Adrenal gland (tissue), 5 donors: ENCODE measurements around the gene CTU2.

ENCODE experiments used
- CTCF ChIP-seq, 6 experiments: fragments of 450-650 bp in 4 of 6; fragments of 200-600 bp in 2 of 6; sonication (generic) in 1 of 6; IDR thresholded peaks; 1 replicate in 5 of 6; 2 replicates in 1 of 6; pipeline versions ENCODE4 v1.5.1 to v1.8.0; 2016 to 2021; ENCODE audit warnings: antibody characterized with exemption in 6 of 6, mild to moderate bottlenecking in 2 of 6, moderate library complexity in 1 of 6
- POLR2A ChIP-seq, 2 donors: fragments of 450-650 bp; IDR thresholded peaks; one replicate each; pipeline ENCODE4 v1.6.1; 2017; ENCODE audit warnings: antibody characterized with exemption in 2 of 2, mild to moderate bottlenecking in 2 of 2, moderate library complexity in 1 of 2
- donor health status: DM: no; HTN: no; CAD: no.

DNA sequence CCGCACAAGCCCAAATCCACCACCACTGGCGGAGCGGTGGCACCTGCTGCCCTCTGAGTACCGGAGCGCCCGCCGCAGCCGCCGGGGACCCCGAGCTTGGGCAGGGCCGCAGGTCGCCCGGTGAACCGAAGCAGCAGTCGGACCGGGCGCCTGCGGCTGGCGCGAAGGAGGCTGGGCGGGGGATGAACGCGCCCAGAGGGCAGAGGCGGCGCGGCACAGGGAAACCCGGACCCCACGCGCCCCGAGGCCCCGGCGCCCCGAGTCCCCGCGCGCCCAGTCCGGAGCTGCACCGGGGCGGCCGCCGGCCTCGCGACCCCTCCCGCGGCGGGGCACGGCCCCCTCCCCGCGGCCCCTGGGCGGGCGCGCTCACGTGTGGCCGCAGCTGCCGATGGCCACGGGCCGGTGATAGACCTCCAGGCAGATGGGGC is 488 bp upstream of the CTU2 start:
- TF ChIP-seq CTCF (IDR thresholded peaks at IDR 0.05) (no peak), POLR2A (IDR thresholded peaks at IDR 0.05) (no peak)
